Measurements from ENCODE around the gene GPR173. TPM values are rescaled to one million over a fixed set of nuclear protein-coding genes. Genes with fewer than 3 reads are reported as not detected.

GPR173 gene
- total RNA-seq, 6 experiments from 2014 or later, result 0.13 to 0.51 (median 0.23) TPM; not detected in 3

GRCh38 chrX:53004038-53004437 is 44.6 kb upstream of the GPR173 start:
- Histone ChIP-seq H3K36me3 (no peaks in the 10 kb centered on the region), H3K9me3 (no peaks in the 10 kb centered on the region), H3K27ac (no peak overlapping the region), H3K4me3 (no peak overlapping the region), H3K4me1 (no peaks in the 10 kb centered on the region), H3K27me3 (peaks cover 0 to 14% of the 10 kb centered on the region in 2 donors)
- no peak for DNase-seq
- TF ChIP-seq CTCF (IDR thresholded peaks at IDR 0.05), result no peak
- TF ChIP-seq POLR2A (IDR thresholded peaks at IDR 0.05), result no peak
- ATAC-seq, result no peak
- intact Hi-C loops (cut with DNase I), result no loop called here
- 33% methylated on average over 2 of the region's 4 CpGs for WGBS (ENCODE audit: insufficient coverage, low coverage, low lambda C conversion rate, missing lambda C conversion rate)

- DNase-seq, result no peak
- H3K27me3 ChIP-seq, result peaks cover 0 to 14% of the 10 kb centered on the region in 2 donors
- intact Hi-C loops (cut with DNase I), result no loop called here
Observed at GRCh38 chrX:53004811-53005210, 43.8 kb upstream of the GPR173 start.

GRCh38 chrX:53005327-53005726 is 43.3 kb upstream of the GPR173 start:
- H3K36me3 ChIP-seq, result no peaks in the 10 kb centered on the region
- DNase-seq (no peak), ATAC-seq (no peak)
- H3K27ac ChIP-seq, result no peak overlapping the region
- H3K27me3 ChIP-seq, result peaks cover 0 to 14% of the 10 kb centered on the region in 2 donors
- 36% methylated on average over 3 of the region's 3 CpGs for WGBS (ENCODE audit: insufficient coverage, low coverage, low lambda C conversion rate, missing lambda C conversion rate)
- no peaks in the 10 kb centered on the region for H3K4me1 ChIP-seq
- TF ChIP-seq POLR2A (IDR thresholded peaks at IDR 0.05), result no peak
- intact Hi-C loops (cut with DNase I), result no loop called here
- H3K4me3 ChIP-seq, result no peak overlapping the region
- no peaks in the 10 kb centered on the region for H3K9me3 ChIP-seq

More at GRCh38 chrX:53004811-53005210, 43.8 kb upstream of the GPR173 start:
- TF ChIP-seq CTCF (IDR thresholded peaks at IDR 0.05) (no peak), POLR2A (IDR thresholded peaks at IDR 0.05) (no peak)
- H3K27ac ChIP-seq, result no peak overlapping the region
- H3K4me1 ChIP-seq, result no peaks in the 10 kb centered on the region
- no peaks in the 10 kb centered on the region for H3K9me3 ChIP-seq
- no peak overlapping the region for H3K4me3 ChIP-seq
- H3K36me3 ChIP-seq, result no peaks in the 10 kb centered on the region
- no peak for ATAC-seq
- 27% methylated on average over 4 of the region's 4 CpGs for WGBS (ENCODE audit: insufficient coverage, low coverage, low lambda C conversion rate, missing lambda C conversion rate)

GRCh38 chrX:53009032-53009431 is 39.6 kb upstream of the GPR173 start:
- Histone ChIP-seq H3K27me3 (peaks cover 0 to 14% of the 10 kb centered on the region in 2 donors), H3K36me3 (no peaks in the 10 kb centered on the region), H3K27ac (no peak overlapping the region), H3K4me1 (no peaks in the 10 kb centered on the region), H3K9me3 (no peaks in the 10 kb centered on the region), H3K4me3 (no peak overlapping the region)
- intact Hi-C loops (cut with DNase I), result no loop called here
- WGBS (ENCODE audit: insufficient coverage, low coverage, low lambda C conversion rate, missing lambda C conversion rate), result 64% methylated on average over 1 of the region's 1 CpG
- no peak for DNase-seq
- TF ChIP-seq POLR2A (IDR thresholded peaks at IDR 0.05) (no peak), CTCF (IDR thresholded peaks at IDR 0.05) (no peak)
- ATAC-seq, result no peak

- Histone ChIP-seq H3K9me3 (no peaks in the 10 kb centered on the region), H3K27me3 (no peaks in the 10 kb centered on the region), H3K4me1 (no peaks in the 10 kb centered on the region), H3K36me3 (no peaks in the 10 kb centered on the region), H3K27ac (no peak overlapping the region), H3K4me3 (no peak overlapping the region)
- intact Hi-C loops (cut with DNase I), result no loop called here
- DNase-seq, result no peak
- no peak for ATAC-seq
- no peak for TF ChIP-seq POLR2A (IDR thresholded peaks at IDR 0.05)
- no peak for TF ChIP-seq CTCF (IDR thresholded peaks at IDR 0.05)
- WGBS (ENCODE audit: insufficient coverage, low coverage, low lambda C conversion rate, missing lambda C conversion rate), result no CpG with 5 or more reads among the region's 1 CpG
Observed at GRCh38 chrX:53013291-53013690, 35.3 kb upstream of the GPR173 start.
